ENCODE results near the gene CFD.
"Not testable (repeated sequence)": the region's sequence is repeated elsewhere in the genome, so short reads cannot be mapped to it uniquely, and the experiment has no call there.

CFD gene

DNA sequence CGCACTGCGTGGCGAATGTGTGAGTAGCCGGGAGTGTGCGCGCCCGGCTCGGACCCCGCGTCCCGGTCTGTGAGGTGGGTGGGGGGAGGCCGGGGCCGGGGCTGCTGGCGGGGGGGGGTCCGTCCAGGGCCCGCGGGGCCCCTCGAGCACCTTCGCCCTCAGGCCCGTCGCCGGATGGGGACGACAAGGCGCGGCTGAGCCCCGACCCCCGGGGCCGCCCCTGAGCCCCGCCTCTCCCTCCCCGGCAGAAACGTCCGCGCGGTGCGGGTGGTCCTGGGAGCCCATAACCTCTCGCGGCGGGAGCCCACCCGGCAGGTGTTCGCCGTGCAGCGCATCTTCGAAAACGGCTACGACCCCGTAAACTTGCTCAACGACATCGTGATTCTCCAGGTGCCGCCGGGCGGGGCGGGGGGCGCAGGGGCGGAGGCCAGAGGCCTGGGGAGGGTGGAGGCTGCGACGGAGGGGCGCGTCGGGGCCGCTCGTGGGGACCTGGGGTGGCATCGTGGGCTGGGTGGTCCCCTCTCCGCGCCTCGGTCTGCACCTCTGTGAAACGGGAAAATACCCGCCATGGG is 6.4 kb upstream of the CFD start:
- DNase-seq (ENCODE audit: insufficient read length, low spot score) = no peak
- TF ChIP-seq POLR2A (IDR thresholded peaks at IDR 0.05; ENCODE audit: low read depth, low read length) = no peak
- no peak for FAIRE-seq

DNA sequence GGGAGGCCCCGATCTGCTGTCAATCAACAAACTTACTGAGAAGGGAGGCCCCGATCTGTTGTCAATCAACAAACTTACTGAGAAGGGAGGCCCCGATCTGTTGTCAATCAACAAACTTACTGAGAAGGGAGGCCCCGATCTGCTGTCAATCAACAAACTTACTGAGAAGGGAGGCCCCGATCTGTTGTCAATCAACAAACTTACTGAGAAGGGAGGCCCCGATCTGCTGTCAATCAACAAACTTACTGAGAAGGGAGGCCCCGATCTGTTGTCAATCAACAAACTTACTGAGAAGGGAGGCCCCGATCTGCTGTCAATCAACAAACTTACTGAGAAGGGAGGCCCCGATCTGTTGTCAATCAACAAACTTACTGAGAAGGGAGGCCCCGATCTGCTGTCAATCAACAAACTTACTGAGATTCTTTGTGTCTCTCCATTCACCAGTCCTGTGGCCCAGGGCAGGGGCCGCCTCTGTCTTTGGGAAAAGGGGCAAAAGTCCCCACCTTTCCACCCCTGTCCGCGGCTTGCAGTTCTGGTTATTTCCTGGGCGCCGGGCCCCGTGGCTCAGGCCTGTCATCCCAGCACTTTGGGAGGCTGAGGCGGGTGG is 5.7 kb upstream of the CFD start:
- not testable (repeated sequence) for DNase-seq (ENCODE audit: insufficient read length, low spot score); FAIRE-seq

DNA sequence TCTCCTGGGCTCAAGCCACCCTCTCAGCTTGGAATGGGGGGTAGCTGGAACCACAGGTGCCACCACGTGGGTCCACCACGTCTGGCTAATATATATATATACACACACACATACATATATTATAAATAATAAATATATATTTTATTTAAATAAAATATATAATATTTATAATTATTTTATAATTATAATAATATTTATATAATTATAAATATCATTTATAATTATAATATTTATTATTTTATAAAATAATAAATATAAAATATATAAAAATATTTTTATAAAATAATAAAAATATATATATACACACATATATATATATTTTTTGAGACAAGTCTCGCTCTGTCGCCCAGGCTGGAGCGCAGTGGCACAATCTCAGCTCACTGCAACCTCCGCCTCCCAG is 4.9 kb upstream of the CFD start:
- no peak for TF ChIP-seq POLR2A (IDR thresholded peaks at IDR 0.05; ENCODE audit: low read depth, low read length)
- FAIRE-seq = no peak
- no peak for DNase-seq (ENCODE audit: insufficient read length, low spot score)

DNA sequence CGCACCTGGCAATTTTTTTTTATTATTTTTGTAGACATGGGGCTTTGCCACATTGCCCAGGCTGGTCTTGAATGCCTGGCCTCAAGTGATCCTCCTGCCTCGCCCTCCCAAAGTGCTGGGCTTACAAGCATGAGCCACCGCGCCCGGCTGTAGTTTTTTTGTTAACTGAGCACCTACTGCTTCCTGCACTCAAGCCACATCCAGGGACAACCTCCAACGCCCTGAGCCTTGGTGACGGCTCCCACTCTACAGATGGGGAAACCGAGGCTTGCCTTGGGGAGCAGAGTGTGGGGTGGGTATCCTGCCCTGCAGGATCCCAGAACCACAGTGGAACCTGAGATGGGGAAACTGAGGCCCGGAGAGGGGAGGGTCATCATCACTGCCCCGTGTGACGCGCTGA is 4.3 kb upstream of the CFD start:
- no peak for FAIRE-seq
- no peak for TF ChIP-seq POLR2A (IDR thresholded peaks at IDR 0.05; ENCODE audit: low read depth, low read length)

DNA sequence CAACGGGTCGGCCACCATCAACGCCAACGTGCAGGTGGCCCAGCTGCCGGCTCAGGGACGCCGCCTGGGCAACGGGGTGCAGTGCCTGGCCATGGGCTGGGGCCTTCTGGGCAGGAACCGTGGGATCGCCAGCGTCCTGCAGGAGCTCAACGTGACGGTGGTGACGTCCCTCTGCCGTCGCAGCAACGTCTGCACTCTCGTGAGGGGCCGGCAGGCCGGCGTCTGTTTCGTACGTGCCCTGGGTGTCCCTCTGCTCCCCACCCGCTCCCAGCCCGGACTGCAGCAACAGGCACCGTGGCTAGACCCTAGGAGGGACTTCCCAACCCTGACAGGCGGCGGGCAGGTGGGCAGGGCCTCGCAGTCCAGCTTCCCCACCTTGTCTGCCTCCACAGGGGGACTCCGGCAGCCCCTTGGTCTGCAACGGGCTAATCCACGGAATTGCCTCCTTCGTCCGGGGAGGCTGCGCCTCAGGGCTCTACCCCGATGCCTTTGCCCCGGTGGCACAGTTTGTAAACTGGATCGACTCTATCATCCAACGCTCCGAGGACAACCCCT is 3.8 kb upstream of the CFD start:
- DNase-seq (ENCODE audit: insufficient read length, low spot score) (no peak), FAIRE-seq (no peak)
- TF ChIP-seq POLR2A (IDR thresholded peaks at IDR 0.05; ENCODE audit: low read depth, low read length) = no peak

More for the DNA sequence above, 4.3 kb upstream of the CFD start:
- DNase-seq (ENCODE audit: insufficient read length, low spot score) = no peak

DNA sequence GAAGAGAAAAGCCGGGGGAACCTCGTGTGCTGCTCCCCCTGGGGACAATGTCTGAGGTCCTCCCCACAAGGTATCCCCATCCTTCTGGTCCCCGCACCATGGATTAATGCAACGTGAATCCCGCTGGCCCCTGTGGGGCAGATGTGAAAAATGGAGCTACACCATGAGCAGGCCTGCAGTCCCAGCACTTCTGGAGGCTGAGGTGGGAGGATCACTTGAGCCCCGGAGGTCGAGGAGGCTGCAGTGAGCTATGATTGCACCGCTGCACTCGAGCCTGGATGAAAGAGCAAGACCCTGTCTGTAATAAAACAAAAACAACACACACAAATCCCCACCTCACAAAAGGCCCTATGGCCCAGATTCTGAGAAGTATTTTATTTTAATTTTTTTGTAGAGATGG is 1.2 kb upstream of the CFD start:
- FAIRE-seq = no peak
- TF ChIP-seq POLR2A (IDR thresholded peaks at IDR 0.05; ENCODE audit: low read depth, low read length) = no peak

DNA sequence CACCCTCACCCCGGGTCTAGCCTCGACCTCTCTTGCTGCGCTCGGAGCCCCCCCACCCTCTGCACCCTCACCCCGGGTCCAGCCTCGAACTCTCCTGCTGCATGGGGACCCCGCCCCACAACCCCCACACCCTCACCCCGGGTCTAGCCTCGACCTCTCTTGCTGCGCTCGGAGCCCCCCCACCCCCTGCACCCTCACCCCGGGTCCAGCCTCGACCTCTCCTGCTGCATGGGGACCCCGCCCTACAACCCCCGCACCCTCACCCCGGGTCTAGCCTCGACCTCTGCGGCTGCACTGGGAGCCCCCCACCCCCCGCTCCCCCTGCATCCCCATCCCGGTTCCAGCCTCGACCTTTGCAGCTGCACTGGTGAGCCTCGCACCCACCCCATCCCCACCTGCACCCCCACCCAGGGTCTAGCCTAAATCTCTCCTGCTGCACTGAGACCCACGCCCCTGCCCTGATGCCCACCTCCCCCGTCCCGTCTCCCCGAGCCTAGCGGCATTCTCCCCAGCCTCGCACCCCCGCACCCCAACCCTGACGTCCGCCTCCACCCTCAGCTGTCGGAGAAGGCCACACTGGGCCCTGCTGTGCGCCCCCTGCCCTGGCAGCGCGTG is 1.8 kb downstream of the CFD start:
- DNase-seq (ENCODE audit: insufficient read length, low spot score) (no peak), FAIRE-seq (no peak)
- TF ChIP-seq POLR2A (IDR thresholded peaks at IDR 0.05; ENCODE audit: low read depth, low read length) = no peak

More for the DNA sequence above, 1.2 kb upstream of the CFD start:
- DNase-seq (ENCODE audit: insufficient read length, low spot score) = no peak

DNA sequence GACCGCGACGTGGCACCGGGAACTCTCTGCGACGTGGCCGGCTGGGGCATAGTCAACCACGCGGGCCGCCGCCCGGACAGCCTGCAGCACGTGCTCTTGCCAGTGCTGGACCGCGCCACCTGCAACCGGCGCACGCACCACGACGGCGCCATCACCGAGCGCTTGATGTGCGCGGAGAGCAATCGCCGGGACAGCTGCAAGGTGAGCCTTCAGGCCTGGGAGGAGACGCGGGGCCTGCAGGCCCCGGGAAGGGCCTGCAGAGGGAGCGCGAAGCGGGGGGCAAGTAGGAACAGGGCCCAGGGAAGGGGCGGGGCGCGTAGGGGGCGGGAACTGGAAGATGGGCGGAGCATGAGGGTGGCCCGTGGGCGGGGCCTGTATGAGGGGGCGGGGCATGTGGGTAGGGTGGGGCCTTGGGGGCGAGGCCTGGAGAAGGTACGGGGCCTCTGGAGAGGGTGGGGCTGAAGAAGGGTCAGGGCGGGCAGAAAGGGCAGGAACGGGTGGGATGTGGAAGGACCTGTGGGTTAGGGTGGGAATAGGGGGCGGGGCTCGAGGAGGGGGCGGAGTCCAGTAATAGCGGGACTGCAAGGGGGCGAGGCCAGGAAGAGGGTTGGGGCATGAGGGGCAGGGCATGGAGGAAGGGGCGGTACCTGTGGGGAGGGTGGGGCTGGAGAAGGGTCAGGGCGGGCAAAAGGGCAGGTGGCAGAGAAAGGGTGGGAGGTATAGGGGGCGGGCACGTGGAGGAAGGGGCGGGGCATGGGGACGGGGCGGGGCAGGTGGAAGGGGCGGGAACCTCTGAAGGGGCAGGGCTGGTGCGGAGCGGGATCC is 2.5 kb downstream of the CFD start:
- no peak for TF ChIP-seq POLR2A (IDR thresholded peaks at IDR 0.05; ENCODE audit: low read depth, low read length)
- FAIRE-seq (no peak), DNase-seq (ENCODE audit: insufficient read length, low spot score) (no peak)

DNA sequence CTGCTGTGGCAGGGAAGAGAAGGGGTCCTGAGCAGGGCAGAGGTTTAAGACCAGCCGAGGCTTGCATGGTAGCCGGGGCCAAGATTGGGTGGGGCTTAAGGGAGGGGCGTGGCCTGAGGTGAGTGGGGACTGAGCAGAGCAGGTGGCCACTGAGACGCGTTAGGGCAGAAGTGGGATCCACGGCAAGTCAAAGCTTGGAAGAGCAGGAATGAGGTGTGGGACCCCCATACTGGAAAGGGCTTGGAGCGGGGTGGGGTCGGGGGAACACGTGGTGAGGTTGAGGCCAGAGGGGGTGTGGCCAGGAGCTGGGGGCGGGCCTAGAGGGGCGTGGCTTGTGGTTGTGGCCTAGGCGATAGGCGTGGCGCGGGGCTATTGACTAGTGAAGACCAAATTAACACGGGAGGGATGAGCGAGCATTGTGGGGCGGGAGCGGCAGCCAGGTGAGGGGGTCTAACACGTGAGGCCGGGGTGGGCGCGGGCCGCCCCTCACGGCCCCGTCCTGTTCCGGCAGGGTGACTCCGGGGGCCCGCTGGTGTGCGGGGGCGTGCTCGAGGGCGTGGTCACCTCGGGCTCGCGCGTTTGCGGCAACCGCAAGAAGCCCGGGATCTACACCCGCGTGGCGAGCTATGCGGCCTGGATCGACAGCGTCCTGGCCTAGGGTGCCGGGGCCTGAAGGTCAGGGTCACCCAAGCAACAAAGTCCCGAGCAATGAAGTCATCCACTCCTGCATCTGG is 3.3 kb downstream of the CFD start:
- DNase-seq (ENCODE audit: insufficient read length, low spot score) (no peak), FAIRE-seq (no peak)
- no peak for TF ChIP-seq POLR2A (IDR thresholded peaks at IDR 0.05; ENCODE audit: low read depth, low read length)

DNA sequence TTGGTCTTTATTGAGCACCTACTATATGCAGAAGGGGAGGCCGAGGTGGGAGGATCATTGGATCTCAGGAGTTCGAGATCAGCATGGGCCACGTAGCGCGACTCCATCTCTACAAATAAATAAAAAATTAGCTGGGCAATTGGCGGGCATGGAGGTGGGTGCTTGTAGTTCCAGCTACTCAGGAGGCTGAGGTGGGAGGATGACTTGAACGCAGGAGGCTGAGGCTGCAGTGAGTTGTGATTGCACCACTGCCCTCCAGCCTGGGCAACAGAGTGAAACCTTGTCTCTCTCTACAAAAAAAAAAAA is 3.8 kb downstream of the CFD start:
- no peak for FAIRE-seq
- DNase-seq (ENCODE audit: insufficient read length, low spot score) = no peak
- no peak for TF ChIP-seq POLR2A (IDR thresholded peaks at IDR 0.05; ENCODE audit: low read depth, low read length)

DNA sequence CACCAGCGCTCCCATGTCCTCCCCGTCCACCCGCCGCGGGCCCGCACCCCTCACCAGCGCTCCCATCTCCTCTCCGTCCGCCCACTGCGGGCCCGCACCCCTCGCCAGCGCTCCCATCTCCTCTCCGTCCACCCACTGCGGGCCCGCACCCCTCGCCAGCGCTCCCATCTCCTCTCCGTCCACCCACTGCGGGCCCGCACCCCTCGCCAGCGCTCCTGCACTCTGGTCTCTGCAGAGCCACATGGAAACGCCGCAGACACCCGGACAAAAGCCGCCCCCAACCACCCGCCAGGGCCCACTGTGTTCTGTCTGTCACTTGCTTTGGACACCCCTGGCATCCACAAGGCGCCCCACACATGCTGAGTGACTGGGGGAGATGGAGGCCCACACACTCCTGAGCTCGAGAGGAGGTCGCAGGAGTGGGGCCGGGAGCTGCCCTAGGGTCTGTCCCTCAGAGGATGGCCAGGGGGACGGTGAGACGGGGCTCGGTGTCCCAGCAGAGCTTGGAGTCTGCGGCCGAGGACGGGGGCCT is 7.4 kb downstream of the CFD start:
- no peak for FAIRE-seq
- no peak for TF ChIP-seq POLR2A (IDR thresholded peaks at IDR 0.05; ENCODE audit: low read depth, low read length)
- DNase-seq (ENCODE audit: insufficient read length, low spot score) = no peak

DNA sequence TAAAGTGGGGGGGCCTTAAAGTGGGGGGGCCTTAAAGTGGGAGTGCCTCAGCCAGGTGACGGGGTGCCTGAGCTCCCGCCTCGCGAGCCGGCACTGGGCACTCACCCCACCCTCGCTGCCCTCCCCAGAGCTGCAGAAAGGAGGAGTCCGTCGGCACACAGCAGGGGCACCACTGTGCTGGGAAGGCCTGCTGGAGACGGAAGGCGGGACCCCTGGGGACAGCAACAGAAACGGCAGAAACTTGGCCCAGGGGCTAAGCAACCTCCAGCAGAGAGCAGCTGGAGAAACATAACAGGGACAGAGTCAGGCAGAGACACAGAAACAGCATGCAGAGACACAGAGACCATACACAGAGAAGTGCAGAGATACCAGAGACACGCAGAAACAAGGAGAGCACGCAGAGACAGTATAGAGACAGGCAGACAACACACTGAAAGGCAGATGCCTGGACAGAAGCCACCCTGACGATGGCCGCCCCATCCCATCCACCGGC is 7.9 kb downstream of the CFD start:
- no peak for TF ChIP-seq POLR2A (IDR thresholded peaks at IDR 0.05; ENCODE audit: low read depth, low read length)
- DNase-seq (ENCODE audit: insufficient read length, low spot score) (no peak), FAIRE-seq (no peak)

DNA sequence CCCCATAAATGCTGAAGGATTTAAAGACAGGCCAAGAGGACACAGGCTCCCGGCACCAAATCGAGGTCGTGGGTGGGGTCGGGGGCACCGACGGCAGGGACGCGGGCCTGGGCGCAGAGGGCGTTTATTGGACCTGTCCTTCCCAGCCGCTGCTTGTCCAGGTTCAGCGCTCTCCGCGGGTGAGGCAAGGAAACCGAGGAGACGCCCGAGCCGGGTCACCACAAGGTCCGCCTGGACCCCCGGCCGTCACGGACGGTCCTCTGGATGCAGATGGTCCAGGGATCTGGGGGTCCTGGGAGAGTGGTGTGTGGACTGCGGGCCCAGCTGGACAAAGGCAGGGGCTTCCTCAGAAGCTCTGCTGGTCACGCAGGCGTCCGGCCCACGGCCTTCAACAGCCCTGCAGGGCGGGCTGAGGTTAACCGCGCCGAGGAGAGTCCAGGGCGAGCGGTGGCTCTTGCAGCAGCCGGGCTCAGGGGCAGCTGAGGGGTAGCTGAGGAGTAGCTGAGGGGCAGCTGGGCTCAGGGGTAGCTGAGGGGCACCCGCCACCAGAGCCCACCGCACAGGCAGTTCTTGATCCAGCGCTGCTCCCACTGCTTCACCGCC is 8.5 kb downstream of the CFD start:
- FAIRE-seq (no peak), DNase-seq (ENCODE audit: insufficient read length, low spot score) (no peak)
- TF ChIP-seq POLR2A (IDR thresholded peaks at IDR 0.05; ENCODE audit: low read depth, low read length) = no peak

All from H54 (cell line).